NK-92 treated with Interleukin-12 subunit alpha and Interleukin-12 subunit beta, amount 100 ng/mL, for 24 hours (cell line): Measurements from ENCODE around the gene CEP128.

Experiments
- DNase-seq: peaks from one replicate; lab custom pipeline; 2025; lab: John Stamatoyannopoulos, UW

CEP128 gene

GRCh38 chr14:80941241-80942185, at the start of gene CEP128:
Gene CEP128, minus strand, starts transcription at chr14:80941738.
- DNase-seq, result peak; percentile 93

GRCh38 chr14:80988735-80989429, 47.3 kb upstream of the CEP128 start:
- DNase-seq, result peak; percentile 9

GRCh38 chr14:80988192-80988591, 46.7 kb upstream of the CEP128 start:
- DNase-seq, result no peak

GRCh38 chr14:80987235-80988032, 45.9 kb upstream of the CEP128 start:
- peak; percentile 24 for DNase-seq

GRCh38 chr14:80982711-80983110, 41.2 kb upstream of the CEP128 start:
- DNase-seq, result no peak

- no peak for DNase-seq
Measured at GRCh38 chr14:80981673-80982072, 40.1 kb upstream of the CEP128 start.

GRCh38 chr14:80981156-80981555, 39.6 kb upstream of the CEP128 start:
- DNase-seq, result no peak

GRCh38 chr14:80979951-80980350, 38.4 kb upstream of the CEP128 start:
- no peak for DNase-seq

- DNase-seq, result no peak
Measured at GRCh38 chr14:80978403-80978802, 36.9 kb upstream of the CEP128 start.

- DNase-seq, result no peak
Measured at GRCh38 chr14:80977221-80977620, 35.7 kb upstream of the CEP128 start.

GRCh38 chr14:80974679-80975078, 33.1 kb upstream of the CEP128 start:
- no peak for DNase-seq

- DNase-seq, result no peak
Measured at GRCh38 chr14:80973931-80974641, 32.5 kb upstream of the CEP128 start.

GRCh38 chr14:80965037-80965436, 23.5 kb upstream of the CEP128 start:
- DNase-seq, result no peak

- peak; percentile 21 for DNase-seq
Measured at GRCh38 chr14:80959496-80959895, 18.0 kb upstream of the CEP128 start.

- no peak for DNase-seq
Measured at GRCh38 chr14:80958939-80959338, 17.4 kb upstream of the CEP128 start.

- DNase-seq, result no peak
Measured at GRCh38 chr14:80958226-80958625, 16.7 kb upstream of the CEP128 start.

GRCh38 chr14:80957613-80958012, 16.1 kb upstream of the CEP128 start:
- DNase-seq, result no peak

- no peak for DNase-seq
Measured at GRCh38 chr14:80956922-80957321, 15.4 kb upstream of the CEP128 start.

GRCh38 chr14:80956102-80956501, 14.6 kb upstream of the CEP128 start:
- no peak for DNase-seq

GRCh38 chr14:80955416-80955941, 13.9 kb upstream of the CEP128 start, which contains the start of gene TSHR:
Gene TSHR, plus strand, starts transcription at chr14:80955621. Its CDS starts 60 bp downstream, at chr14:80955681.
- DNase-seq, result no peak

- DNase-seq, result peak; percentile 36
Measured at GRCh38 chr14:80954687-80955299, 13.3 kb upstream of the CEP128 start.
